HL-60 (cell line): ENCODE data around the gene HSD3B2.

Experiments used
- DNase-seq, 2 experiments: peaks; one replicate each; pipeline ENCODE4 v3.0.0-alpha.2; 2010 to 2020; ENCODE audit warnings: low read depth in 1 of 2, low spot score in 1 of 2
- H3K27ac ChIP-seq: fragments of 250-450 bp; sonication (Bioruptor Pico); replicated peaks from 2 replicates; pipeline ENCODE4 v1.5.1; 2020; ENCODE audit warnings: mild to moderate bottlenecking, moderate library complexity
- H3K27me3 ChIP-seq: fragments of 250-450 bp; sonication (Bioruptor Pico); 2 replicates; pipeline ENCODE4 v1.5.1; 2021; ENCODE audit warnings: mild to moderate bottlenecking, moderate library complexity; ENCODE audit not compliant: insufficient read depth, poor library complexity, severe bottlenecking
- H3K4me3 ChIP-seq: replicated peaks from 2 replicates; pipeline ENCODE4 v1.5.1; 2011; ENCODE audit warnings: mild to moderate bottlenecking, control low read depth, low read length; ENCODE audit not compliant: insufficient read depth
- CTCF ChIP-seq: IDR thresholded peaks from one replicate; pipeline ENCODE4 v1.5.1; 2011; ENCODE audit warnings: low read length, control low read depth, inconsistent platforms; ENCODE audit not compliant: insufficient read depth
- GABPA ChIP-seq: IDR thresholded peaks from 2 replicates; pipeline ENCODE4 v1.6.1; 2012; ENCODE audit warnings: low read depth
- POLR2AphosphoS5 ChIP-seq: IDR thresholded peaks from 2 replicates; pipeline ENCODE4 v1.6.1; 2012; ENCODE audit warnings: low read depth
- REST ChIP-seq: IDR thresholded peaks from 2 replicates; pipeline ENCODE4 v1.6.1; 2012; ENCODE audit warnings: low read depth; ENCODE audit not compliant: insufficient replicate concordance
- SPI1 ChIP-seq: IDR thresholded peaks from 2 replicates; pipeline ENCODE4 v1.6.1; 2012; ENCODE audit warnings: low read depth, mild to moderate bottlenecking, borderline replicate concordance

The HSD3B2 gene

GRCh38 chr1:119419109-119419508 is 4.2 kb downstream of the HSD3B2 start:
- Histone ChIP-seq H3K27me3 (no peaks in the 10 kb centered on the region), H3K27ac (no peak overlapping the region), H3K4me3 (no peak overlapping the region)
- TF ChIP-seq GABPA = no peak
- TF ChIP-seq CTCF = no peak
- DNase-seq = no peak

- TF ChIP-seq GABPA (no peak), REST (no peak), POLR2AphosphoS5 (no peak), SPI1 (no peak), CTCF (no peak)
- Histone ChIP-seq H3K27me3 (no peaks in the 10 kb centered on the region), H3K4me3 (no peak overlapping the region), H3K27ac (no peak overlapping the region)
- DNase-seq = no peak
Observed at GRCh38 chr1:119420638-119421037, 5.7 kb downstream of the HSD3B2 start.

GRCh38 chr1:119422631-119423030 is 7.7 kb downstream of the HSD3B2 start:
- DNase-seq = no peak
- H3K27ac ChIP-seq = no peak overlapping the region
- TF ChIP-seq CTCF (no peak), REST (no peak), POLR2AphosphoS5 (no peak), SPI1 (no peak), GABPA (no peak)
- H3K27me3 ChIP-seq = no peaks in the 10 kb centered on the region
- H3K4me3 ChIP-seq = no peak overlapping the region

GRCh38 chr1:119428991-119429390 is 14.0 kb downstream of the HSD3B2 start:
- no peaks in the 10 kb centered on the region for H3K27me3 ChIP-seq

More at GRCh38 chr1:119428991-119429390, 14.0 kb downstream of the HSD3B2 start:
- no peak for DNase-seq
- Histone ChIP-seq H3K4me3 (no peak overlapping the region), H3K27ac (no peak overlapping the region)
- no peak for TF ChIP-seq REST
- no peak for TF ChIP-seq GABPA
